Measurements from ENCODE around the gene PDCD6IP. TPM values are rescaled to one million over a fixed set of nuclear protein-coding genes. Genes with fewer than 3 reads are reported as not detected.

PDCD6IP gene
- total and polyA plus RNA-seq, 7 donors: 51.1 to 125 (median 97.6) TPM

DNA sequence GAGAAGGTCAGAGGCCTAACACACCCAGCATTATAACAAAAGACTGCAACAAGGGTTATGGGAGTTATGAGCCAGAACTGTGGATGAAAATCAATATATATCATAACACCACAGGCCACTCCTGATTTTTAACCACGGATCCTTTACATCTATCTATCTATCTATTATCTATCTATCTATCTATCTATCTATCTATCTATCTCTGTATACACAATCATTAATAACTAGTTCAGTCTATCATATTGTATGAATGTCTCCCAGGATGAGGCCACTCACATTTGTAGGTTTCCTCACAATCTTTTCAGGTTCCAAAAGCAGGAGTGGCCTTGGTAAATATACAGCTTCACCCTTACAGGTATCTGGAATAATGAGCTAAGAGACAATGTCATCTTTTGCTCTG, 94.2 kb downstream of the PDCD6IP start:
- intact Hi-C loops (cut with DNase I): no loop called here
- Histone ChIP-seq H3K27me3 (no peaks in the 10 kb centered on the region), H3K27ac (no peak overlapping the region), H3K36me3 (no peaks in the 10 kb centered on the region), H3K4me3 (no peak overlapping the region), H3K4me1 (no peaks in the 10 kb centered on the region), H3K9me3 (no peaks in the 10 kb centered on the region)
- TF ChIP-seq EP300 (IDR thresholded peaks at IDR 0.05): no peak
- no peak for TF ChIP-seq POLR2A (IDR thresholded peaks at IDR 0.05)
- no peak for TF ChIP-seq POLR2AphosphoS5 (IDR thresholded peaks at IDR 0.05)
- WGBS, 2 donors: 63 to 74% methylated on average over 1 of the region's 1 CpG
- no peak for DNase-seq

DNA sequence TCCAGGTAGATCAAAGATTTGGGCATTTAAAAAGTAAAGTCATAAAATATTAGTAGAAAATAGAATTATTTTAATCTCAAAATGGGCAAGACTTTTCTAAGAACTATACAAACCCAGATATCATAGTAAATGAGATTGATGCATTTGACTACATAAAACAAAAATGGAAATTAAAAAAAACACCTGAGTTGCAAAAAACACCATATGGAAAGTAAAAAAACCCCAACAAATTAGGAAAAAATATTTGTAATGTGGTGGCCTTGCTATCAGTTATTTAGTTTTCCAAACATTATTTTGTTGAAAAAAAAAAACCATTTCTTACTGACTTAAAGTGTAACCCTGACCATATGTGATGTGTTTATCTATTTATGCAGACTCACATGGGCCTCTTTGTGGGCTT, 97.2 kb downstream of the PDCD6IP start:
- DNase-seq: no peak
- no peak for TF ChIP-seq POLR2A (IDR thresholded peaks at IDR 0.05)
- H3K4me1 ChIP-seq: no peaks in the 10 kb centered on the region
- H3K36me3 ChIP-seq: no peaks in the 10 kb centered on the region
- intact Hi-C loops (cut with DNase I): no loop called here
- H3K27me3 ChIP-seq: no peaks in the 10 kb centered on the region
- no peak overlapping the region for H3K27ac ChIP-seq
- H3K4me3 ChIP-seq: no peak overlapping the region
- H3K9me3 ChIP-seq: no peaks in the 10 kb centered on the region

DNA sequence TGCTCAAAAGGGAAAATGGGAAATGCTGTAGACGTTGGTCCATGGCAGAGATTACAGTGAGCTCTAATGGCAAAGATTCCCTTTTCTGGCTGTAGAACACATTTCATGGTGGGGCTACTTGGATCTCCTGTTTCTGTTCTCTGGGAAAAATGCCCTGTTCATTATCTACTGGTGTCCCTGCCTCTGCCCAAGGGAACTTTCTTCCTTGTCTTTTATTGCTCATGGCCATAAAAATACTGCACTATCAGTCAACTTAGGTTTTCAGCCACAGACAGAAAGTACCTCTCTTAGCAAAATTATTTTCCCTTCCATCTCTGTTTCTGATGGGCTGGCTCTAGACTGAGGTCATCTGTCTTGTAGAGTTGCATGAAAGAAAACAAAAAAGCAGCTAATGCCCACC, 98.9 kb downstream of the PDCD6IP start:
- no peak for DNase-seq
- no peaks in the 10 kb centered on the region for H3K9me3 ChIP-seq
- H3K27me3 ChIP-seq: no peaks in the 10 kb centered on the region
- H3K4me3 ChIP-seq: no peak overlapping the region
- no peaks in the 10 kb centered on the region for H3K36me3 ChIP-seq
- H3K27ac ChIP-seq: no peak overlapping the region
- no peak for TF ChIP-seq POLR2AphosphoS5 (IDR thresholded peaks at IDR 0.05)
- no peak for TF ChIP-seq POLR2A (IDR thresholded peaks at IDR 0.05)
- no peak for TF ChIP-seq EP300 (IDR thresholded peaks at IDR 0.05)
- TF ChIP-seq, protein P1, sequence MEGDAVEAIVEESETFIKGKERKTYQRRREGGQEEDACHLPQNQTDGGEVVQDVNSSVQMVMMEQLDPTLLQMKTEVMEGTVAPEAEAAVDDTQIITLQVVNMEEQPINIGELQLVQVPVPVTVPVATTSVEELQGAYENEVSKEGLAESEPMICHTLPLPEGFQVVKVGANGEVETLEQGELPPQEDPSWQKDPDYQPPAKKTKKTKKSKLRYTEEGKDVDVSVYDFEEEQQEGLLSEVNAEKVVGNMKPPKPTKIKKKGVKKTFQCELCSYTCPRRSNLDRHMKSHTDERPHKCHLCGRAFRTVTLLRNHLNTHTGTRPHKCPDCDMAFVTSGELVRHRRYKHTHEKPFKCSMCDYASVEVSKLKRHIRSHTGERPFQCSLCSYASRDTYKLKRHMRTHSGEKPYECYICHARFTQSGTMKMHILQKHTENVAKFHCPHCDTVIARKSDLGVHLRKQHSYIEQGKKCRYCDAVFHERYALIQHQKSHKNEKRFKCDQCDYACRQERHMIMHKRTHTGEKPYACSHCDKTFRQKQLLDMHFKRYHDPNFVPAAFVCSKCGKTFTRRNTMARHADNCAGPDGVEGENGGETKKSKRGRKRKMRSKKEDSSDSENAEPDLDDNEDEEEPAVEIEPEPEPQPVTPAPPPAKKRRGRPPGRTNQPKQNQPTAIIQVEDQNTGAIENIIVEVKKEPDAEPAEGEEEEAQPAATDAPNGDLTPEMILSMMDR (IDR thresholded peaks at IDR 0.05): no peak
- no peaks in the 10 kb centered on the region for H3K4me1 ChIP-seq
- intact Hi-C loops (cut with DNase I): no loop called here
- WGBS, 2 donors: 9 to 55% methylated on average over 1 of the region's 1 CpG

DNA sequence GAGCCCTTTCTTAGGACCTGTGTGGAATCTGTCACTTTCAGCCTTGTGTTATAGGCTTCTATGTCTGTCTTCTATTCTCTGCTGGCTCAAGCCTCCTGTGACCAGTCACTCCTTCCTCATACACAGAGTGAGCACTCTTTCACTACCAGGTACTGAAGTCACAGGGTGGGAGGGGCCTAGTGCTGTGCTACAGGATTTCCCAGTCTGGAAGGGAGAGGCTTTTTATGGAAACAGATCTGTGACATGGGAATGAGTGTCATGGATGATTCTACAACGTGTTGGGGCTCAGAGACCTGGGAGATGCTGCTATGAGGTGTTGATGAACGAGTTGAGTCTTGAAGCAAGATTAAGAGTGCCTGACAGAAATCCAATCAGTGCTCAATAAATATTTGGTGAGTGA, 100.5 kb downstream of the PDCD6IP start:
- no peak overlapping the region for H3K27ac ChIP-seq
- H3K27me3 ChIP-seq: no peaks in the 10 kb centered on the region
- TF ChIP-seq, protein P1 (IDR thresholded peaks at IDR 0.05): no peak
- no peak for TF ChIP-seq EP300 (IDR thresholded peaks at IDR 0.05)
- H3K4me1 ChIP-seq: no peaks in the 10 kb centered on the region
- H3K9me3 ChIP-seq: no peaks in the 10 kb centered on the region
- no peaks in the 10 kb centered on the region for H3K36me3 ChIP-seq
- 62 to 79% methylated on average over 2 of the region's 2 CpGs for WGBS, 2 donors
- intact Hi-C loops (cut with DNase I): no loop called here
- DNase-seq: no peak
- no peak overlapping the region for H3K4me3 ChIP-seq

DNA sequence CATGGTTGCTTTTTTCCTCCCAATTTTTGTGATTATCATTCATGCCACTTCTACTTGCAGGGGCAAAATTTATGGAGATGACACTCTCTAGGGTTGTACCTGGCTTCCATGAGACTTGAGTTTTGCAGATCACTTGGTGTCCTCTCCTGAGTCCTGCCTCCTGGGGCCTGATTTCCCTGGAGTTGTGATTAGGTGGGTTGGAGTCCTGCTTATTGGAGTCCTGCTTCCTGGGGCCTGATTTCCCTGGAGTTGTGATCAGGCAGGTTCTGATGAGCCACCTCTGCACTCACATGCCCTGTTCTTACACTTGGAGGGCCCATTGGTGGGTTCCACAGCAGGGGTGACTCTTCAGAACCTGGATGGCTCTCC, 102.0 kb downstream of the PDCD6IP start:
- no peak overlapping the region for H3K4me3 ChIP-seq
- TF ChIP-seq POLR2AphosphoS5 (IDR thresholded peaks at IDR 0.05) (no peak), POLR2A (IDR thresholded peaks at IDR 0.05) (no peak), EP300 (IDR thresholded peaks at IDR 0.05) (no peak)
- DNase-seq: no peak
- no peaks in the 10 kb centered on the region for H3K9me3 ChIP-seq
- H3K27me3 ChIP-seq: no peaks in the 10 kb centered on the region
- intact Hi-C loops (cut with DNase I): no loop called here
- H3K4me1 ChIP-seq: no peaks in the 10 kb centered on the region
- H3K36me3 ChIP-seq: no peaks in the 10 kb centered on the region
- no peak overlapping the region for H3K27ac ChIP-seq

DNA sequence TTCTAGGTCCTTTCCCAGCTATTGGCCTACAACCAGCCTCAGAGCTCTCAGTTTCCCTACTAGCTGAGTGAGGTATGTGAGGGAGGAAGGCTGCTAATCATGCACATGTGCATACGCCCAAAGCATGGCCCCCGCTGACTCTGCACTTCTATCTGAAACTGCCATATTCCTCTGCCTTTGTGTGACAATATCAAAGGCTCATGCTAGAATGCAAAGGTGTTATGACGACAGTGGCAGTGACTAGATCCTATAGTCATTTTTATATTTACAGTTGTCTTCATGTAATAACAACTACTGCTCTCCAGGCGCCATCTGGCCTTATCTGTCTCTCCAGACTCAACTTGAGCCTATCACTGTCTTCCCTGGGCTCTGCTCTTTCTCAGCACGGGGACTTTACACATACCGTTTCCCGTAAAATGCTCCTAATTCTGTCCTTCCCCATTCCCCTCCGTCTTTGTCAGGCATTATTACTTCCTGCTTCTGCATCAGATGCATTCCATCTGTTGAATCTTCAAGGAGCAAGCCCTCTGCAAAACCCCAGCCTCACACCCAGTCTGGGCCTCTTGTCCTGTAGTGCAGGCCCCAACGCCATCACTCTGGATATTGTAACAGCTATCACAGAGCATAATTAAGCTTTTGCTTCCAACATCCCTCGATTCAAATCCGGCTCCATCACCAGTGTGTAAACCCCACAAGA, 102.5 kb downstream of the PDCD6IP start:
- Histone ChIP-seq H3K27ac (no peak overlapping the region), H3K27me3 (no peaks in the 10 kb centered on the region), H3K4me1 (no peaks in the 10 kb centered on the region), H3K4me3 (no peak overlapping the region), H3K36me3 (no peaks in the 10 kb centered on the region), H3K9me3 (no peaks in the 10 kb centered on the region)
- no peak for DNase-seq
- intact Hi-C loops (cut with DNase I): no loop called here
- TF ChIP-seq, protein P1 (IDR thresholded peaks at IDR 0.05): no peak
- no peak for TF ChIP-seq POLR2A (IDR thresholded peaks at IDR 0.05)
- TF ChIP-seq POLR2AphosphoS5 (IDR thresholded peaks at IDR 0.05): no peak
- TF ChIP-seq EP300 (IDR thresholded peaks at IDR 0.05): no peak
- 75 to 84% methylated on average over 11 of the region's 11 CpGs for WGBS, 2 donors
